GM18520 (cell line): ENCODE results near the gene ASCL3.
A peak's percentile ranks its signal among the peaks of the same experiment; 100 is the strongest.
"Not testable (repeated sequence)": the region's sequence is repeated elsewhere in the genome, so short reads cannot be mapped to it uniquely, and the experiment has no call there.

Source experiments
- ATAC-seq: cut with Tn5 transposase; IDR thresholded peaks from one replicate; pipeline ENCODE4 v1.9.1; 2021; ENCODE audit not compliant: unreplicated experiment

The ASCL3 gene, protein sequence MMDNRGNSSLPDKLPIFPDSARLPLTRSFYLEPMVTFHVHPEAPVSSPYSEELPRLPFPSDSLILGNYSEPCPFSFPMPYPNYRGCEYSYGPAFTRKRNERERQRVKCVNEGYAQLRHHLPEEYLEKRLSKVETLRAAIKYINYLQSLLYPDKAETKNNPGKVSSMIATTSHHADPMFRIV

DNA sequence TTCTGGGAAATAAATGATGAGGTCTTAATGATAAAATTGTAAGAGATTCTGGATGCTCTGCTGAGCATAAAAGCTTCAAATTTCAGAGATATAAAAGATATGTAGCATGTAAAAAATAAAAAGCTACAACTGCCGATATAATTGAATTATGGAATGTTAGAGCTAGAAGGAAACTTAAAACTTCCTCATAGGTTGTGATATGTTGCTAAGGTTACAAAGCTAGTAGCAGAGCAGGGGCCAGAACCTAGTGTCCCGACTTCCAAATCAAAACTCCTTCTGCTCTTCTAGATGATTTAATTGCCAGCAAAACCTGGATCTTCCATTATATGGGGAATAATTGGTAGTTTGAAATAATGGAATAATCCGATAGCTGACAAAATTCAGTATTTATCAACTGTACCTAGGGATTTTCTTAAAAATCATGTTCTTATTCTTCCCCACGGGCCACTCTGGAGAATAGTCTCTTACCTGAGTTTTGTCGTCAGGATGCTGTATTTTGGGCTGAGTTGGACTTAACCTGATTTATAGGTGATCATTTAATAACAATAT lies at the start of gene ASCL3:
ASCL3 (minus strand) TSS at position 499 of the 549 bp plus-strand sequence. CDS start 4,855 bp downstream, outside the sequence.
- no peak for ATAC-seq

DNA sequence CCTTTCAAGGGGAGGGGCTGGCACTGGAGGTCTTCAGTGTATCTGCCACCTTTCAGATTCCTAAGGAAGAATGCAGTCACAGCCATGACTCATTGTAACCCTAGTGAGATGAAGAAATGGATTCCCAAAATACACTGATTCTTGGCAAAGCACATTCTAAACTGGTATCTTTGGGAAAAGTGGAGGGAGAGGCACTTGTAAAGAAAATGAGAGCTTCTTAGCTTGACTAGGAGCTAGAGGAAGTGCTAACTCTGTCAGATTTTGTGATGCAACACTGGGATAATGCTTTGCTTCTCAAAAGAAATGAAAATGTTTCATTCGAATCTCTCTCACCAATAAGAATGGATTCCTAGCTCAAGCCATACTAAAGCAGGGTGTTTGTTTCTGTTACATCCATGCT lies 46.6 kb upstream of the ASCL3 start:
- no peak for ATAC-seq

DNA sequence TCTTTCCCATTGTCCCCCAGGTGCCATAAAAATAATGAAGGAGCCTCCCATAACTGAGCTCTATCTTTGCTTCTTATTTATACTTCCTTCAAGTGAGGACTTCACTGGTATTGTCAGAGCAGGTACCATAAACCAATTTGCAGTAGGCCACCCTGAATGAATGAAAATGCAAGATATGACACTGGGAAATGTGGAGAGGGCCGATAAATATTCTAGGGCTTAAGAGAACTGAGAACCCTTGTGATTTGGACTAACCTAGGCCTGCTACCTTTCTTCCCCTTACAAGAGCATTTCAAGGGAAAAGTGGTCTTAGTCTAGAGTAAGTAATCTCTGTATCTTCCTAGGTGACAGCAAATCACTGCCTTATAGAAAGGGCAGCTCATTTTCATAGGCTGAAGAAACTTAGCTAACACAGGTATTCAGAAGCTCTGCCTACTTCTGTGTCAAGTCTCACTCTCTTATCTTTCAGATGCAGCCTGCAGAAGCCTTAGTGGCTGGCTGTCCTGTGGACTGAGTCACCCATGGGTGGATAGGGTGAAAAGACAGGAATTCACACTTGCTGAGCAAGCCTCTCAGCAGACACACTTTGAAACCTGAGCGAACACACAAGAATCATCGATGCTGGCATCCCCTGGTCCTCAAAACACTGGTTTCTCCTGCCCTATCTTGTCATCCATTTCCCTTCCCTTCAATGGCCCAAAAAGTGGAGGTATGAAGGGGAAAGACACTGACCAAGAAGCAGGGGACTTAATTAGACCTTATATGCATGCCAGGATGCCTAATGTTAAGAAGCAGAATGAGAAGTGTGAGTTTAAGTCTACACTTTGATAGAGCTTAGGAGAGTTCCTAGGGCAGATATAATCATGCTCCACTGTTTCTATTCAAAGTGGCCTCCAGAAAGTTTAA lies 45.8 kb upstream of the ASCL3 start:
- ATAC-seq = no peak

DNA sequence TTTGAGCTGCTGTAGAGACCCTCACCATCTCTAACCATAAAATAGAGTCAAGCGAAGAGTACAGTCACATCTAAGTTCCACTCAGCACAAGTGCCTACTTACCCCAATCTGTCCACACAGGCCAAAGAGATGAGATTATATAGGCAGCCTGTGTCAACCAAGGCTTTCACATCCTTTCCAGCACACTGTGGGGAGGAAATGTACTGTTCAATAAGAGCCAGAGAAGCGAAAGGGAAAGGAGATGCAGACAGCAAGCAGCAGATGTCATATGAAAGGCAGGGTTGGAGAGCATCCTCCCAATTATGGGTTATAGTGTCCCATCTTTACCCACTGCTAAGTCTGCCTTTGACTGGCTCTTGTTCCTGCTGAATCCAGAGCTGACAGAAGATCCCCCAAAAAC lies 44.6 kb upstream of the ASCL3 start:
- ATAC-seq = no peak

DNA sequence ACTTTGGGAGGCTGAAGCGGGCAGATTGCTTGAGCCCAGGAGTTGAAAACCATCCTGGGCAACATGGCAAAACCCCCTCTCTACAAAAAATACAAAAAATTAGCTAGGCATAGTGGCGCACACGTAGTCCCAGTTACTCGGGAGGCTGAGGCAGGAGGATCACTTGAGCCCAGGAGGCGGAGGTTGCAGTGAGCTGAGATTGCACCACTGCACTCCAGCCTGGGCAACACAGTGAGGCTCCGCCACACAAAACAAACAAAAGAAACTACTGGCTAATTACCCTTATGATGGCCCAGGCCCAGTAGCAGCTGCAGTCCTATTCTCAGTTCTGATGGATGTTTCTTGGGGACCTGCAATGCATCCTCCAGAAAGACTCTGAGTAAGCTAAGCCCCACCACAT lies 44.0 kb upstream of the ASCL3 start:
- not testable (repeated sequence) for ATAC-seq

DNA sequence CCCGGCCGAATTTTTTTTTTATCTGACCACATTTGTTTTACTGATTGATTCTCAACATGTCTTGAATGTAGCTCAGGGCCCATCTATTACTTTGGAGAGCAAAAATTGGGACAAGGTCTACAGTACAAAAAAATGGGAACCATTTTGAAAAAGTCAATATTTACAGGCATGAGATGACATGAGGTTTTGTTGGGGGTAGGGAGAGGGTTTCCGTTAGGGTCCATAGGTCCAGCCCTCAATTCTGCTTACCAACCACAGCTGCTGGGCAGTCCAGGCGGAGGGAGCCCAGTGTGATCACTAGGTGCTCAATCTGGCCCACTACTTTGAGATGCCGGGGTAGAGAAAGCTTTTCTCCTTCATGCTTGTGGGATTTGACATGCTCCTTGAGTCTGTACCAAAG lies 42.6 kb upstream of the ASCL3 start:
- ATAC-seq = no peak

DNA sequence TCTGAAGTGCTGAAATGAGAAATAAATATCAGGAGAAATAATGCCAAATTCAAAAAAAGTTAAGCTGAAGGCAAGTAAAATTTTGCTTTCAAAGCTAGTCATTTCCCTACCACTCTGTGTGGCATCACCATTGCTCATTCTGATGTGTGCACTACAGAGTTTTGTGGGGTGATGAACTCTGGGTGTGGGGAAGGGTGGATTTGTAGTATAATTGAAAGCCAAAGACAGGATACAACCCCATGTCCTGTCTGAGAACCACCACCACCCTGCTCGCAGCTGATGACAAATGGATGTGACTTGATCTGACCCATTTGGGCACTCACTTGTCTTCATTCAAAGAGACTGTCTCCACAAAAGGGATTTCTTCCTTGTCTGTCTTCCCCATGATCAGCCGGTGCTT lies 40.7 kb upstream of the ASCL3 start:
- ATAC-seq = no peak

DNA sequence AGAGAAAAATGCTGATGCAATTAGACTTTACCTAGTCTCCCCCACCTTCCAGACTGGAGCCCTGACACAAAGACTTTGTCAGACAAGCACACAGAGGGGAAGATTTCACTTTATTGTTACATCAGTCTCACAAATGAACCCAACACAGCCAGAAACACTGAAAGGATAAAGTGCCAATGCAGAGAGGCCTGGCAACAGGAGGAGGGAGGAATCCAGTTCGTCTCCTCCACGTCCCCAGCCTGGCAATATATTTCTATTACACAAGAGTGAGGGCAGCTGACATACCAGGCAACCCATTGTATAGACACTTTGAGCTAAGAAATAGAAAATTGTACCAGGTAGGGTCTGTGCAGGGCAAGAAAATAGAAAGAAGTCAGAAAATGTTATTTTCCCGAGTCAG lies 37.7 kb upstream of the ASCL3 start:
- ATAC-seq = no peak

DNA sequence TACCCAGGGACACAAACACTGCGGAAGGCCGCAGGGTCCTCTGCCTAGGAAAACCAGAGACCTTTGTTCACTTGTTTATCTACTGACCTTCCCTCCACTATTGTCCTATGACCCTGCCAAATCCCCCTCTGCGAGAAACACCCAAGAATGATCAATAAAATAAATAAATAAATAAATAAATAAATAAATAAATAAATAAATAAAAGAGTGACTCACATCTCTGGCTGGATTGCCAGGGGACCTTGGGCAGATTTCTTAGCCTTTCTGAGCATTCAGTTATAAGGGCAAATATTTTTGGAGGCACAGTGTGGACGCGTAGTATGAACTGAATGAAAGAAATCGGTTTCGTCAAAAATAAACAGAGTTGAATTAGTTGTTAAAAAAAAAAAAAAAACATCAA lies 36.5 kb upstream of the ASCL3 start:
- ATAC-seq = not testable (repeated sequence)

DNA sequence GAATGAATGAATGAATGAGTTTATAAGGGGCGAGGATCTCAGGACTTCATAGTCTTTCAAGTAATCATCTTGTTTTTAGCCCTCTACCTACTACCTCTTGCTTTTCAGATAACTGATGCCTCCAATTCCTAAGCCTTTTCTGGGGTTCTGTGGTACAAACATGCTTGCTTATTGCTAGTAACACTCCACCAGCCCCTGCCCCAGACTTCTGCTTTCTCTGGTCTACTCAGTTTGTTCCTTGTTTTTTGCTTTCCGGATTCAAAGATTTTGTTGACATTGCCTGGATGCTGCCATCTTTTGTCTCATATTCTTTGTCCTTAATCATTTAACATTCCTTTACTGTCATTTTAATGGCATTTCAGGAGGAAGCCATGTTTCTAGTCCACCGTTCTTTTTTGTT lies 30.3 kb upstream of the ASCL3 start:
- no peak for ATAC-seq

DNA sequence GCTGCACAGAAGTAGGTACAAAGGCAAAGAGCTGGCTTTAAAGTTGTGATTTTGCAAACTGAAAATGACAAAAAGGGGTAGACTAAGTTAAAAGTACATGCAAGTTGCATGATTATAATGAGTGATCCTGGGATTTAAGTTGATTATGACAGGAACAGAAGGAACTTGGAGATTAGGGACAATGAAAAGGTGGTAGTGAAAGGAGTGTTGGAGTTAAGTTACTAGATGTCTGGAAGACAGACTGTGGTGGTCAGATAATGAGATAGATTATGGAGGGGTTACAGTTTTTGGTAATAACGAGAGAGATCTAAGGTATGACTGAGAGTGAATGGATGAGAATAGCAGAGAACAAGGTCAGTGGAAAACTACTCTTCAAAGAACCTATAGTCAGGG lies 29.1 kb upstream of the ASCL3 start:
- ATAC-seq = no peak

DNA sequence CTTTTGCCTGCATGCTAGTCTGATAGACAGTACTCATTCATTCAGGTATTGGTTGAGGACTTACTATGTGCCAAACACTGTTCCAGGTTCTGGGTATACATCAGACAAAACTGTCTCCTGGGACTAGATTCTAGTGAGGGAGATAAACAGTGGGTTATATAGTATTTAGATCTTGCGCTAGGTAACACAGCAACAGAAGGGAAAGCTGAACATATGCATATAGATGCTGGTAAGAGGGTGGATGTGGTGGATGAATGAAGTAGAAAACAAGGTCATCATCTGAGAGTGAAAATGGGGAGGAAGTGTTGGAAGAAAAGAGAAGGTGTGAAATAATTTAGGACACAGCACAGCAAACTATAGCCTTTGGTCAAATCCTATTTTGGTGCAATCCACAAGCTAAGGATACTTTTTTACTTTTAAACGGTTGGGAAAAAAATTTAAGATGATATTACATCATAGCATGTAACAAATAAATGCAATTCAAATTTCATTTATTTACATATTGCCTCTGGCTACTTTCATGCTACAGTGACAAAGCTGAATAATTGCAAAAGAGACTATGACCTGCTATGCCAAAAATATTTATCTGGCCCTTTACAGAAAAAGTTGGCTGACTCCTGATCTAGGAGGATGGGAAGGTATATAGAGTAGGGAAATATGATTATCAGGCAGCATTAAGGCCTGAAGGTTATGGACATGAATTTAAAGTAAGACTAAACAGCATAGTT lies 28.5 kb upstream of the ASCL3 start:
- ATAC-seq = no peak

DNA sequence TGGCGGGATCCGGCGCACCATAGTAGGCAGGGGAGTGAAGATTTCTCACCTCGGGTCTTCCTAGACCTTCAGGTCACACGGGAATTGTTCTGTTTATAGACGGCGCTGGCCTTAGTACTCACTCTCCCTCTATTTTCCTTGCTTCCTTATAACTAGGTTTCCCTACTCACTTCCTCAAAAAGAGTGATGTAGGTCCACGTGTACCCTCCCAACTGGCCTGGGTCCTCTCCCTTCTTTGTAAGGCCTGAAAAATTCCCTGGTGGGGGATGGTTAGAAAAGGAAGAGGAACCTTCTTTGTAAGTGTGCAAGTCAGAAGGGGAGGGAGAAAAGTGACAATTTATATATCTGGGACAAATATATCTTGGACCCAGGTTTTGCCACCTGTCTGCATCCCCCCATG lies 24.4 kb upstream of the ASCL3 start:
- ATAC-seq = no peak

DNA sequence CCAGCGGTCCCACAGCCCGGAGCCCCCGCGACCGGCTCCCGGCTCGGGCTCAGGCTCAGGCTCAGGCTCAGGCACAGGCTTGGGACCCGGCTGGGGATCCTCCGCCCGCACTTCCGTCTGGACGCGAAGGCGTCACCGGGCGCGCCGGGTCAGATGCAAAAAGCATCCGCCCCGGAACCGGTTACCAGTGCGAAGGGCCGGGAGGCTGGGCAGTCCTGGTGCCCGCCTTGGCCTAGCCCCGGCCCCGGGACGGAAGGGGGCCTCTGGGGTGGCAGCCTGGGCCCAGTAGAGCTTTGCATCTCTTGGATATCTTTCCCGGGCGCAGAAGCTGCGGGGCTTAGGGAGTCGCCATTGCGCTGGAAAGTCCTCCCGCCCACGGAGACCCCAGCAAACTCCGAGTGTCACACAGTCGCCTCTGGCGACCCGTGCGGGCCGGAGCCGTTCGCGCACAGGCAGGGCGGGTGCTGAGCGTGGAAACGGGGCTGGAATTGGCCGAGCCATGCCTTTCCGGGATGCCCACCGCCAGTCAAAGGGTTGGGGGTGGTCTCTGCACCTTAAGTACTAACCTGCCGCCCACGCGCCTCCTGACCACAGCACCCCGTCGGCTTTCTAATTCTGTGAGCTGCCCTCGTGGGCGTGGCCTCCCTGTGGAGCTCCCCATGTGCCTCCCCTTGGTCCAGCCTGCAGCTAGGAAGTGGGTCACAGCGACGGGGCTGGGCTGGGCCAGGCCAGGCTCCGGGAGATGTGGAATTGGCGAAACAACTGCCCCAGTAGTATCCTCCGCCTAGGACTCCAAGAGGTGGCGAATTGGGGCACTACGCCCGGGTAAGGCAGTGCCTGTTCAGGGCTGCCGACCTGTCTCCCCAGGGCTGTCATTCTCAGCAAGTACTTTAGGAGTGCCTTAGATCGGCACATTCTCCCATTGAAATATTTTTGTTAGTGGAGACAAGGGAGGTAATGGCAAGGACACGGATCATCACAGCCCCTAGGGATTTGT lies 21.8 kb upstream of the ASCL3 start, which contains the start of gene TMEM9B:
TMEM9B (minus strand) TSS at position 119 of the 997 bp plus-strand sequence. CDS start 129 bp downstream, outside the sequence.
- ATAC-seq = peak; percentile 73

DNA sequence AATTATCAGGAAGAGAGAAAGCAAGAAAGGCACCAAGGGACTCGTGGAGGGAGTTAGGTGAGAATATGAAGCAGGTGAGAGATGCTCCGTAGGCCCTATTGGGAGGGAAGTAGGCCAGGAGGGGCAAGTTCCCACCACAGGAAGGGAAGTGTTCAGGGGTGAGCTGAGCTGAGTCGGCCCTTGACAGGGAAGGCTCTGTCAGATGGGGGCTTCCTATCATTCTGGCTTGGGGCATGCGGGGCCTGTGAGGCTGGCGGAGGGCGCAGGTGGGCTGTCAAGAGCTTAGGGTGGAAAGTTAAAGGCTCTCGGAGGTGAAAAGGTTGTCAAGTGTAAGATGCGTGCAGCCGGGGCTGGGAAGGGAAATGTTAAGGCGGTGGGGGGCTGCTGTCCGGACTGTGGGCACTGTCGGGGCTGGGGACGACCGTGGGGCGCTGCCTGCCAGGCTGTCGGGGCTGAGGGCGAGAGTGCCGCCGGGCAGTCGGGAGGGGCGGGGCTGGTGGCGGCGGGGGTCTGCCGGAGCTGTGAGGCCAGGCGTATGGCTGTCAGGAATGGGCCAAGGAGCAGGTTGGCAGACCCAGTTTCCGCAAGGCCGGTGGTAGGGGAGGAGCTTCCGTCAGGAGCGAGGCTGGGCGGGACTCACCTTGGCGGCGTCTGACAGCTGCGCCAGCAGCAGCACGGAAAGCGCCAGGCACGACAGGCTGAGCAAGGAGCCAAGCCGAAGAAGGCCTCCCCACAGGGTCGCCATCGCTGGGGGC lies 20.9 kb upstream of the ASCL3 start:
- peak; percentile 38 for ATAC-seq

DNA sequence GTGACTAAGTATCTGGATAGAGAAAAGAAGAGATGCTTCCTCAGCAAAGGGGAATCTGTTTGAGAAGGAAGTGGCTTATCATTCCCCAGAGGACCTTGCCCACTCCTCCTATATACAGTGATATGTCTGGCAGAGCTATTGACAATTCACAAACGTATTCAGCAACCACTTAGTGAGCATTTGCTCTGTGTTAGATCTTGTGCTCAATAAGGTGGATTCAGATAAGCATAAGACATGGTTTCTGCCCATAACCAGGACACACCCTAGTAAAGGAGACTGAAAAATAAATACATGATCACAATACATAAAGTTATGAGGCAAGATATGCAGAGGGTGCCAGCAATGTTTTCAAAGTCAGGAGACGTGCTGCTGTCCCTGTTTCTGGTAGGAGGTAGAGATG lies 20.0 kb upstream of the ASCL3 start:
- ATAC-seq = no peak

DNA sequence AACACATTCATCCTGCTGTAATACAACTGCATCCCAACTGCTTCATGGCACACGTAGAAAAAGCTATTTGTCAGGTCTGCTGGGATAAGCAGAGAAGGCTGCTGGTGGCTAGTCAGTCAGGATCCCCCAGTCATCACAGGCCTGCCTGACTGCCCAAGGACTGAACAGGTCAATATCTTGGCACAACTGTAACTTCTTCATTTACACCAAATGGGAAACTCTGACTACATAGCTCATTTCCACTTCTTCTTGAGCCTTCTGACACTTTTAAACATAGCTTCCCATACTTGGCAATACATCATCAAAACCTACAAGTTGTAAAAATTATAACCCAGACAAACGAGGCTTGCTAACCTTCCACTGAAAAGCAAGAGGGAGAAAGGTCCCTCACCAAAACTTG lies 18.6 kb upstream of the ASCL3 start:
- ATAC-seq = no peak

DNA sequence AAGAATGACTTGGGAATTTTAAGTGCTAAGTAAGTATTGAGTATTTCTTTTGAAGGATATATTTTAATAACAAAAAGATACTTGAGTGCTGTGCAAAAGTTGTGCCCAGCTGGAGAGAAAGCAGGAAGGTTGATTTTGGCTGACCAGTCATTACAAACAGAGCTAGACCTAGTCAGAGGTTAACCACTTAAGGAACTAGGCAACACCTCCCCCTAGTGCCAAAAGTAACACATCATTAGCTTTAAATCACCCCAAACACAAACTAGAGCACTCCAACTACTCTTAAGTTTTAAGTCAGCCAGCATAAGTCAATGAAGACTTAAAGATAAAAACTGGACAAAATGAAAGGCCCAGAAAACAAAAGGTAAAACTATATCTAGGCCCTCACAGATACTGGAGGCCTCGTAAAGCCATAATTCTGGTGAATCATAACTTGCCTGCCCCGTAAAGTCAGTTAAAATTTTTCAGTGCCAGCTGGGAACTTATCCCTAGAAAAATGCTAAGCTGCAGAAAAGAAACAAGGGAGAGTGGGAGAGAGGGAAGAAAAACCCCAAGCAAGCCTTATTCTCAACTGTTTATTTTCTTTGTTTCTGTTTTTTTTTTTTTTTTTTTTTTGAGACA lies 16.8 kb upstream of the ASCL3 start:
- peak; percentile 37 for ATAC-seq

DNA sequence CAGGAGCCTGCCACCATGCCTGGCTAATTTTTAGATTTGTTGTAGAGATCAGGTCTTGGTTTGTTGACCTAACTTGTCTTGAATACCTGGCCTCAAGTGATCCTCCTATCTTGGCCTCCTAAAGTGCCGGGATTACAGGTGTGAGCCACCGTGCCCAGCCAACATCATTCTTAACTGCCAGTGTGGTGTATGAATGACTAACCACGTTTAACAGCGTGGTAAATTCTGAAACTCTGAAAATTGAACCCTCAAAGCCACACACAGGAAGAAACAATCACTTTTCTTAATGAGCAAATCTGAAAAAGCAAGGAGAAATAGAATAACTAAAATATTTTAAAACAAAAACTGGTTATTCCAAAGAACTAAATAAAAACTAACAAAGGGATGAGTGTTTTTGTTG lies 14.0 kb upstream of the ASCL3 start:
- ATAC-seq = no peak
